A204.1 (cell line): ENCODE data around the gene THAP12.

Experiments used
- FAIRE-seq: peaks from 2 replicates; lab custom pipeline; 2012; peaks lifted over from hg19 to GRCh38; lab: Jason Lieb, UNC

Gene THAP12

DNA sequence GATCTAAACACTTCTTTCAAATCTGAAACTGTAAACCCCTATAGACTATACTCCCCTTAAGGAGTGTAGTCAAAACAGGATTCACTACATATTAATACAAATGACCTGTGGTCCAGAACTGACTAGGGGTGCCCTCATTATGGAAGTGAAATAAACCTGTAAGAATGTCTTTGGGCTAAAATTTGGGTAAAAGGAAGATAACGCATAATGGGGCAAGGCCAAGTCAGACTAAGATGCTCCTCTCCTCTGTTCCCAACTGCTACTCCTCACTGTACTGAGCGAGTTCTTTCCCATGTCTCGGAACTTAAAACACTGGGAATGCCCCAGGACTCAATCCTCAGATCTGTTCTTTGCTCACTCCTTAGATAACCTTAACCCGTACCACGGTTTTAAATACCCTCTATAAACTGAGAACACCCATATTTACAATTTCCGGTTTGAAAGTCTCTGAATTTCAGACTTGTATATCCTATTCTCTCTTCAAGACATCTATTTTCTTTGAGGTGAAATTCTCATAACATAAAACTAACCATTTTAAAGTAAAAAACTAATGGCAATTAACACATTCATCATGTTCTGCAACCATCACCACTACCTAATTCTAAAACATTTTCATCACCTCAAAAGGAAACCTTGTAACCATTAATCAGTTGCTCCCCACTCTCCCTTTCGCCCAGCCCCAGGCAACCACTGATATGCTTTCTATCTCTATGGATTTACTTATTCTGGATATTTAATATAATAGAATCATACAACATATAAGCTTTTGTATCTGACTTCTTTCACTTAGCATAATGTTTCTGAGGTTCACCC lies 4.0 kb downstream of the THAP12 start:
- FAIRE-seq: no peak

DNA sequence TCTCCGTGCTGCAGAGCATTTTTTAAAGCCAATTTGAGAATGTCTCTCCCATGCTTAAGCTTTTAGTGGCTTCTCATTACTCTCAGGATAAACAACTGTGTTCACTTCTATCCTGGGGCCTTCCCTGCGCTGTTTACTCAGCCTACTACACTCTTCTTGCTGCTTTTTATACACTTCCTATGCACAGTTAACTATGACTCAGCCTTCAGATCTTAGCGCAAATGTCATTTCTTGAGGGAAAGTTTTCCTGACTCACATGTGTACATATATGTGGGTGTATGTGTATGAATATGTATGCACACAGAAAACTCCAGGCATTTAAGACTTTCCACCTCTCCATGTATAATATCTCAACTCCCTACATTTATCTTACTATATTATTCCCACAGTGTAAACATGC lies 9.8 kb downstream of the THAP12 start:
- FAIRE-seq: no peak

DNA sequence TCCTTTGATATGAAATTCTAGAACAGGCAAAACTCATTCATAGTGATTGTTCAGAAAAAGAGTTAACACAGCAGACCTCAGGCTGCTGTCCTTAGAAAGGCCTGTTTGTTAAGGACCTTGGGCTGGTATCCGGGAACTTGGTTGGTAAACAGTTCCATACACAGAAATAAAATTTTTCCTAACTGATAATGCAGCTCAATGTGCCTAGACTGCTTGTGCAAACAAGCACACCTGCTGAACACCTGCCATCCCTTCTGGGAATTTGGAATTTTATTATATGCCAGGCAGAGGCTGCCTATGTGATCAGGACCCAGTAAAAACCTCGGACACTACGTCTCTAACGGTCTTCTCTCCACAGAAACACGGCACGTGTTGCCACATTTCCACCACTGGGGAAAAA lies 11.5 kb downstream of the THAP12 start:
- FAIRE-seq: no peak

DNA sequence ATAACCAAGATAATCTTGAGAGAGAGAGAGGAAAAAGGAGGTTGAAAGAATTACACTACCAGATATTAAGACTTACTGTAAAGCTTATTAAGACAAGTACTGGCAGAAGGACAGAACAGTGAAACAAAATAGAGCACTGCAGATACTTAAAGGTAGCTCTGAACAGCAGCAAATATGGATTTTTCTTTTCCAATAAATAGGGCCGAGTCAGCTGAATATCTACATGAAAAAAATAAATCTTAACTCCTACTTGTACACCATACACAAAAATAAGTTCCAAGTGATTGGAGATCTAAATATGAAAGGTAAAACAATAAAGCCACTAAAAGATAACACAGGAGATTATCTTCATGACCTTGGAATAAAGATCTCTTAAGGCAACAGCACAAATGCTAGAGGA lies 12.4 kb downstream of the THAP12 start:
- FAIRE-seq: no peak

DNA sequence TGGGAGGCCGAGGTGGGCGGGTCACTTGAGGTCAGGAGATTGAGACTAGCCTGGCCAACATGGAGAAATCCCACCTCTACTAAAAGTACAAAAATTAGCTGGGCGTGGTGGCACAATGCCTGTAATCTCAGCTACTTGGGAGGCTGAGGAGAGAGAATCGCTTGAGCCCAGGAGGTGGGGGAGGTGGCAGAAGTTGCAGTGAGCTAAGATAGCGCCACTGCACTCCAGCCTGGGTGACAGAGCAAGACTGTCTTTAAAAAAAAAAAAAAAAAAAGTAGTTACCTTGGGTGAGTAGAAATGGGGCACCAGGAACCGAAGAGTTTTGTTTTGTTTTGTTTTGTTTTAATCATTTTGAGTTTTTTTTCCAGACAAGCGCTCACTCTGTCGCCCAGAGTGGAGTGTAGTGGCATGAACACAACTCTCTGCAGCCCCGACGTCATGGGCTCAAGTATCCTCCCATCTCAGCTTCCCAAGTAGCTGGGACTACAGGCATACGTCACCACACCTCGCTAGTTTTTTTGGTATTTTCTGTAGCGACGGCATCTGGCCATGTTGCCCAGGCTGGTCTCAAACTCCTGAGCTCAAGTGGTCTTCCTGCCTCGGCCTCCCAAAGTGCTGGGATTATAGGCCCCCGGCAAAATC lies 15.8 kb downstream of the THAP12 start:
- FAIRE-seq: no peak

DNA sequence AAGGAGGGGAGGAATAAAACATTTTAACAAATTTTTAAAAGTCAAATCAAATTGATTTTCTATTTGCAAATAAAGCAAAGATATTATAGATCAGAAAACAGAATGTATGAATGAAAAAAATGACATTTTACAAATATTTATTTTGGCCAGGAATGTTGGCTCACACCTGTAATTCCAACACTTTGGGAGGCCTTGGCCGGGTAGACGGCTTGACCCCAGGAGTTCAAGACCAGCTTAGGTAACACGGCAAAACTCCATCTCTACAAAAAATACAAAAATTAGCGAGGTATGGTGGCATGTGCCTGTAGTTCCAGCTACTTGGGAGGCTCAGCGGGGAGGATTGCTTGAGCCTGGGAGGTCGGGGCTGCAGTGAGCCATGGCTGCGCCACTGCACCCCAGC lies 18.2 kb downstream of the THAP12 start:
- FAIRE-seq: peak; percentile 14

DNA sequence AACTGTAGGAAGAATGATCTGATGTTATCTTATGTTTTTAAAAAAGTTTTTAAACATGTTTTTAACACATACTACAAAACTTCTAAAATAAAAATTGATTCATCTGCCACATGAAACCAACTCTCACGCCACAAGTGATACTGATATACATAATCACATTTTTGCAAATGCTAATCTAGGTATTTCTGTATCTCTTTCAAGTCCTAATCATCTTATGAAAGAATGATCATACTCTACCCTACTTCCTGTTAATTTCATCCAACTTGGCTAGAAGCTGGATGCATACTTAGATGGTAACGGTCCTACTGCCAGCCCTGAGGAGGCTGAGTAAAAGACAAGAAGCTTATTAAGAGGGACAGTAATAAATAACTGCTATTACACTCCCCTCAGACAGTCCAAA lies 19.2 kb downstream of the THAP12 start:
- FAIRE-seq: no peak

DNA sequence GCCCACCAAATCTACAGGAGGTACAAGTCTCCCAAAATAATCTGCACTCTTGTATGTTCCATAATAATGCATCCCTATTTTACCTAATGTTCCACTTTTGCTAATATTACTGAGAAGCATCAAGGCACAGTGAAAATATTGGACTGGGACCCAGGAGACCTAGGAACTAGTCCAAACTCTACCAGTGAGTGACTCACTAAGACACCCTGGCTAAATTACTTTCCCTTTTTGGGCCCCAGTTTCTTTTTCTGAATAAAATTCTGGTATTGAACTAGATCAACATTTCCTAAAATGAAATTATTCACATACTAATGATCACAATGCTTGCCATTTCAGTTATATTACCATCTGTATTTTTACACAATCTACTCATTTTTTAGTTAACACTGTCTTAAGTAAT lies 19.6 kb downstream of the THAP12 start:
- FAIRE-seq: peak; percentile 16

DNA sequence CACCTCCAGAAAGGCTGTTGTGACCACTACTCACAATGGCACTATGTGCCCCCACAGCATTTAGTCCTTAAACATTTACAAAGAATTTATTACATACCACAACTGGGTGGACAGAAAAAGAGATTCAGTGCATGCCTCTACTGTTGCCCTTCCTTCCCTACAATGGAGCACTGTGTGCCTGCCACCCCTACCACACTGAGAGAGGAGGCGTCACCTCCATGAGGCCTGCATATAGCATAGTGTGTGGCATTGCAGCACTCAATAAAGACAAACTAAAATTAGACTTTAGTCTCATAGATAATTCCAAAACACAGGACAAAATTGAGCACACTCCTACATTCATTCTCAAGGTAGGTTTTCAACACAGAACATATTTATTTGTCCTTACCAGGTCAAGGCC lies 25.8 kb downstream of the THAP12 start:
- no peak for FAIRE-seq

DNA sequence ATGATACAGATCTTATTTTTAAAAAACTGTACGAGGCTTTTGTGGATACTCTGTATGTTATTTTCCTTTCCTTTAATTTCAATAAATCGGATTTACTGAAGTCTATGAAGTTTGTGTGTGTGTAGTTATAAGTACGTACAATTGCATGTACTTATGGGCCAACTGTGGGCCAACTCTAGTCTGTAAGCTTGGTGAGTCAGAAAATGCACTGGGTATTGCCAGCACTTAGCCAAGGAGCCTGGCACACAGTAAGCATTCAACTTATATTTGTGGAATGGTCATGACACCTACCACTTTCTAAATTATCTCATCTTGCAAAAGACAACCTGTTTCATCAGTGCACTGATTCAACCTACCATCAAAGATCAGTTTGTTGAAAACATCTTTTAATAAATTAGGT lies 32.6 kb downstream of the THAP12 start:
- FAIRE-seq: no peak

DNA sequence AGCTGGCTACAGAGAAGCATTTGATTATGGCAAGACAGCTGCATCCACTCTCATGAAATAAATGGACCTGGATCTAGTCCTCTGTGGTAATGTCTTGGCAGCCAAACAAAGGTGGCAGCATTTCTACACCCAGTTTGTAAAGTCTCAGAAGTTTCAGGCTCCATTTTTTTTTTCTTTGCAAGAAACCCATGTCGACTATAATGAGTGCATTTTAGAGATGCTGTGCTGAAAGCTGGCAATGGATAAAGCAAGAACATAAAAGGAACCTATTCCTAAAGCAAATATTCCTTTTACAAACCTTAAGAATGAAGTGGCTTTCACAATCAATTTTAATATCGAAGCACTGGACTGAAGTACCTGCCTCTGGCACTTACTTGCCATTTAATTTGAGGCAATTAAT lies 33.5 kb downstream of the THAP12 start:
- no peak for FAIRE-seq

DNA sequence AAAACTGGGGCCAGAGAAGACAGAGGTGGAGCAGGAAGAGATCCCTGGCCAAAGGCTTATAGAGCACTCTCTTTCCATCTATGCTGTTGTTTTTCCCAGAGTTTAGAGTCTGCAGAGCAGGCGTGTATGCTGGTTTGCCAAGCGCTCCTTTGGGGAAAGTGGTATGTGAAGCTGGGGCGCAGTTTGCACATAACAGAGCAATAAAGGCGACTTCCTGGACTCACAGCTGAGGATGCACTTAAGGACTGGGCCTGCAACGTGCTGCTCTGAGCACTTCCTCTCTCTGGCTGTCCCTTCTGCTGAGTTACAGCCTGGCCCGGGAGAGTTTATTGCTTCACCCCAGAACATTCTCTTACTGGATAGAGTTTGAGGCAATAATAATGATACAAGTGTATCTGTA lies 41.7 kb downstream of the THAP12 start:
- FAIRE-seq: no peak

DNA sequence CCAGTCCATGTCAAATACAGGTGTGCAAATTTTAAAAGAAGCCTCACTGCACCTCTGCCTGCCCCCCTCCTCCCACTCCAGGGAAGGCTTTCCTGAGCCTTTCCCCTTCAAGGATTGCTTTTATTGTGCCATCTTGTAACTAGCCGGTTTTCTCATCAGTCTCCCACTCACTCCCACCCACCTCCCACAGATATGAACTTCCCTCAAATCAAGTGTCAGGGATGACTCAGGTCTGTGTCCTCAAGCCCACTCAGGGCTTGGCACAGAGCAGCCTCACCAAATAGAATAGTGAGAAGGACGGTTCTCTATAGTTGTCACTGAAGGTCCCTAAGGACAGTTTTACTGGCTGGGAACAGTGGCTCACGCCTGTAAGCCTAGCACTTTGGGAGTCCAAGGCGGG lies 43.0 kb downstream of the THAP12 start:
- no peak for FAIRE-seq

DNA sequence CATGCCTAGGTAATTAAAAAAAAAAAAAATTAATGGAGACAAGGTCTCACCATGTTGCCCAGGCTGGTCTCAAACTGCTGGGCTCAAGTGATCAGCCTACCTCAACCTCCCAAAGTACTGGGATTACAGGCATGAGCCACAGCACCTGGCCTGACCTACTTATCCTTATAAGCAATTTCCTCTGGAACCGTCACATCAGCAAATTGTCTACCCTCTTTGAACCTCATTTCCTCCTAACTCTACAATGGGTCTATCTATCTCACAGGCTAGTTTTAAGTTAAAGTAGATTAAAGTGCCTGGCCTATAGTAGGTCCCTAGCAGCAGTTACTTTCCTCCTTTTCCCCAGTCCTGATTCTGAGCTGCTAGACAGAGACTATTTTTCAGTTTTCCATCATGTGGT lies 43.5 kb downstream of the THAP12 start:
- FAIRE-seq: no peak

DNA sequence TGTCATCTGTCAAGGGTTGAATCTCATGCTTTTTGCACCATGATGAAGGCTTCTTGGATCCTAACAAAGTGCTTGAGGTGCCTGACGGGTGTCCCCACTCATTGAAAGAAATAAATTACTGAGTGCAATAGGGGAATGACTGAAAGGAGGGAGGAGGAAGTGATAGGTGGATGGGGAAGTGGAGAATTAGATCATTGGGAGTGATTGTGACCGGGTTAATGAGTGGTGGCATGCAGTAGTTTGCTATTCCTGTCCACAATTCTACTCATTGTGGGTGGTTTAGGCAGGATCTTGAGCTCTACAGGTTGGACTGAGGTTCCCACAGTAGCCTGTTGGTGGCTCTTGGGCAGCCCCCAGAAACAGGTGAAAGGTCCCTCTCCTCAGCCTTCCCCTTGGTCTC lies 44.3 kb downstream of the THAP12 start:
- no peak for FAIRE-seq

DNA sequence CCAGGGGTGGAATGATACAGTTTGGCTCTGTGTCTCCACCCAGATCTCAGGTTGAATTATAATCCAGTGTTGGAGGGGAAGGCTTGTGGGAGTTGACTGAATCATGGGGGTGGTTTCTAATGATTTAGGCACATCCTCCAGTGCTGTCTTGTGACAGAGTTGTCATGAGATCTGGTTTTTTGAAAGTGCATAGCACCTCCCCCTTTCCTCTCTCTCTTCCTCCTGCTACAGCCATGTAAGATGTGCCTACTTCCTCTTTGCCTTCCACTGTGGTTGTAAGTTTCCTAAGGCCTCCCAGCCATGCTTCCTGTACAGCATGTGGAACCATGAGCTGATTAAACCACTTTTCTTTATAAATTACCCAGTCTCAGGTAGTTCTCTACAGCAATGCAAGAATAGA lies 45.1 kb downstream of the THAP12 start:
- FAIRE-seq: no peak

DNA sequence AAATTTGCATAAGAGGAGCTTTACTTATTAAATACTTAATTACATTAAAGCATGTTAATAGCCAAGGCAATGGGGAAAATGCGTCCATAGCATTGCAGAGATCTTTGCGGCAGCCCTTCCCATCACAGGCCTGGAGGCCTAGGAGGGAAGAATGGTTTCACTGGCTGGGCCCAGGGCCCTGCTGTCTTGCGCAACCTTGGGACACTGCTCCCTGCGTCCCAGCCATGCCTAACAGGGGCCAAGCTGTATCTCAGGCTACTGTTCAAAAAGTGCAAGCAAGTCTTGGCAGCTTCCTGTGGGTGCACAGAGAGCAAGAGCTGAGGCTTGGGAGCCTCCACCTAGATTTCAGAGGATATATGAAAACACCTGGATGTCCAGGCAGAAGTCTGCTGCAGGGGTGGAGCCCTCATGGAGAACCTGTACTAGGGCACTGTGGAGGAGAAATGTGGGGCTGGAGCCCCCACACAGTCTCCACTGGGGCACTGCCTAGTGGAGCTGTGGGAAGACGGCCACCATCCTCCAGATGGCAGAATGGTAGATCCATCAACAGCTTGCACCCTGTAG lies 46.0 kb downstream of the THAP12 start:
- no peak for FAIRE-seq

DNA sequence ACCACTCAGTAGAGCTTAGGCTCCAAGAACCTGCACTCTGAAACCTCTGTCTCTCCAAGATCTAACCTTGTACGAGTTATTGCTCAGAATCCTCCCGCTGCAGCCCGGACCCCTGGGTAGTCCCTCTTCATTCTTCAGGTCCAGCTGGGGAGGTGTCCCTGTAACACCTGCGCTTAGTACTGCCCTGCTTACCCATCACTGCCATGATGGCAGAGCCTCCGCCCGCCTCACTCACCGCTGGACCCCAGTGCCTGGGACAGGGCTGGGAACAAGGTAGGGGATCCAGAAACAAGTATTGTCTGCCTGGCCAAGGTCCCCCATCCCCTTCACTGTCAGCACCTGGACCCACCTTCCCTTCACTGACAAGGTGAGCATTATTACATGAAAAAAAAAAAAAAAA lies 50.3 kb downstream of the THAP12 start:
- no peak for FAIRE-seq

DNA sequence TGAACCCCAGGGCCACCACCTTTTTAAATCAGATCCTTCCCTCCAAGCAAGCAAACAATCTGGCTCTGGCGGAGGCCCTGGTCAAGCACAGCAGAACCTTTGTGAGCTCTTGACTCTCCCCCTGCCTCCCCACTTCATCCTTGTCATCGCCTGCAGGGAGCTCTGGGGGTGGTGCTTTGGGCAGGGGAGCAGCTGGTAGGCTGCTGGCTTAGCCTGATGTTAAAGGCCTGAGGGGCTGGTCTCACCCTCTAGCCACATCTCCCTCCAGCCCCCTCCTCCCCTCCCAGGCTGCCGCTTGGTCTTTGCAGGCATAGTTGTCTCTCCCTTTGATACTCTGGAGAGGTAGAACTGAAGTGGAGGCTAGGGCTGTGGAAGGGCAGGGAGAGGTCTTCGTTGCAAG lies 50.9 kb downstream of the THAP12 start:
- no peak for FAIRE-seq

DNA sequence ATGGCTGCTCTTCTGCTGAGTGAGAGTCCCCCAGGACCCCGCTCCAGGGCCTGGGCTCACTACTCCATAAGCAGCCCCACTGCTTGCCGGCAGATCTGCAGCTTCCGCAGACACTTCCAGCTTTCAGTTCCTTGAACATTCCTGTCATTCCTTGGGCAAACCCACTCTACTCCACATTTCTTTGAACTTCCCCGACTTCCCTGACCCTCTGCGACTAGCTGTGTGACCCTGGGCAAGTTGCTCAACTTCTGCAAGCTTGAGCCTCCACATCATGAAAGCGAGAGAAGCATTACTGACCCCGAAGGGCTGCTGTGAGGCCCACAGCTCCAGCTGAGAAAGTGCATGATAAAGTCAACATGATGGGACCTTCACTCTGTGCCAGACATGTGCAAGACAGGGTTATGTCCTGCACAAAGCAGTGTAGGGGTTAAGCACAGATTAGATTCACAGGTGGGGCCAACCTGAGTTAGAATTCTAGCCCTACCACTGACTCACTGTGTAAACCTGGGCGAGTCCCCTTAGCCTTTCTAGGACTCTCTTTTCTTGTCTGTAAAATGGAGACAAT lies 51.8 kb downstream of the THAP12 start:
- FAIRE-seq: no peak

DNA sequence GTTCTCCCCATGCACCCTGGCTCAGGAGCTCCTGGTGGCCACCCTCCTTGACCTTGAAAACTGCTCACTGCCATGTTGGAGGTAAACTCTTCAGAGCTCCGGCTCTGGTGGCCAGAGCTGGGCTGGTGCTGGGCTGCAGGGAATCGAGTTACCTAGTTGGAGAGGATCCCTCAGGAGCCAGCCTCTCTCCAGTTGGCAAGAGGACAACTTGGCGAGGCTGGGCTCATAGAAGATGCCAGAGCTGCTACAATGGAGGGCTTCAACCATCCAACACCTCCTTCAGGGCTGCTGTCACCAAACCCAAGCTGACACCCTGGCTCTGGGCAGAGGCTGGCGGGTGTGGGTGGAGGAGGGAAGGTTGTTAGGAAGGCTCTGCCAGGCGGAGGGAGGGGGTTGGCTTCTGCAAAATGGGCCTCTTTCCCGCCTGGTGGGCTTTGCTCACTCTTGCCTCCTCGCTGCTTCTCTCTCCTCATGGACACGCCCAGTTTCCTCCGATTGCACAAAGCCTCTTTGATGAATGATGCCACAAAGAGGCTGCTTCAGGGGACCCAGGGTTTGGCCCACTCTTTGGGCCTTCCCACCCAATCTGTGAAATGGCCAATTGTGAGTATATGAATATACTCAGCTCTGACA lies 53.1 kb downstream of the THAP12 start:
- no peak for FAIRE-seq

DNA sequence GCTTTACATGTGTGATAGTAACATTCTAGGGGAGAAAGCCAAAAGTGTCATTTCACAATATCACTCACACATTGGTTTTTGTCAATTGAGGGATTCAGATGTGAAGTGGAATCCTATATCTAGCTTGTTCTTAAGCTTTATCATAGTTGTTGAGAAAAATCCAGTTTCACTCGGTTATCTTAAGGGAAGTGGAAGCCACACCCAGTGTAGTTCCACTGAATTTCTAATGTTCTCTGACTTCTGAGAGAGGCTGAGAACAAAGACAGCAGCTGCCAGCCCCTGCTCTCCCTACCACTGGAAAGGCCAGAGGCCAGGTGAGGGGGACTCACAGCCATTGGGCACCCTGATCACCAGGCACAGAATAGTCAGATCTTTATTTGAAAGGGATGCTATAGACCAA lies 53.7 kb downstream of the THAP12 start:
- no peak for FAIRE-seq

DNA sequence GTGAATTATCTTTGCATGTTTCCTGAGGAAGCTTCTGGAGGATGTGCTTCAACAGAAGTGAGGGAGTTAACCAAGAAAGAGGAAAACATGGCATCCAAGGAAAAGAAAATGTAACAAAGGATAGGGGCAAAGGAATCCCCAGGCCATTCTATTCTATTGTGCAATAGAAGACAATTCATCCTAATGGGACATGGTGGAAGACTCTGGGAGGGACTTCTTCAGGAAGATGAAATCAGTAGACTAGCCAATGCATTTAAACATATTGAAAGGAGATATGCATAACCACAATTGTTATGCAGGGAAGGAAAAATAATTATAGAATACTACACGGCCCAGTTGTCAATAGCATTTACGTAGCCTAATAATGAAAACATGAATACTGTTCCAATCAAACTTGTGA lies 55.7 kb downstream of the THAP12 start:
- no peak for FAIRE-seq
